Retinal pigment epithelial cell (primary cell): ENCODE data around the gene PTPRN2.

ENCODE experiments used
- DNase-seq: peaks from one replicate; pipeline ENCODE4 v3.0.0-alpha.2; 2010; ENCODE audit warnings: low read depth
- H3K4me3 ChIP-seq: 2 replicates; pipeline ENCODE4 v1.5.1; 2011; ENCODE audit warnings: mild to moderate bottlenecking, low read length, control low read depth, moderate library complexity
- CTCF ChIP-seq: conservative IDR thresholded peaks from 2 replicates; pipeline ENCODE4 v1.5.1; 2011; ENCODE audit warnings: low read depth, low read length, control low read depth, inconsistent platforms

The PTPRN2 gene

GRCh38 chr7:157496416-157497275 lies 1091.0 kb downstream of the PTPRN2 start:
- TF ChIP-seq CTCF, result no peak
- H3K4me3 ChIP-seq, result no peak overlapping the region

GRCh38 chr7:157495594-157495993 lies 1092.0 kb downstream of the PTPRN2 start:
- H3K4me3 ChIP-seq, result no peak overlapping the region
- TF ChIP-seq CTCF, result no peak
- no peak for DNase-seq

More at GRCh38 chr7:157496416-157497275, 1091.0 kb downstream of the PTPRN2 start:
- no peak for DNase-seq

GRCh38 chr7:157495177-157495553 lies 1092.5 kb downstream of the PTPRN2 start:
- H3K4me3 ChIP-seq, result no peak overlapping the region
- TF ChIP-seq CTCF, result no peak
- no peak for DNase-seq

GRCh38 chr7:157494506-157495176 lies 1093.0 kb downstream of the PTPRN2 start:
- DNase-seq, result no peak
- TF ChIP-seq CTCF, result no peak

GRCh38 chr7:157493776-157494175 lies 1093.8 kb downstream of the PTPRN2 start:
- no peak for TF ChIP-seq CTCF
- no peak overlapping the region for H3K4me3 ChIP-seq
- no peak for DNase-seq

More at GRCh38 chr7:157494506-157495176, 1093.0 kb downstream of the PTPRN2 start:
- no peak overlapping the region for H3K4me3 ChIP-seq

- TF ChIP-seq CTCF, result no peak
- H3K4me3 ChIP-seq, result no peak overlapping the region
- no peak for DNase-seq
Measured at GRCh38 chr7:157493017-157493416, 1094.6 kb downstream of the PTPRN2 start.
